ENCODE data around the gene KIRREL3.

- TF ChIP-seq, protein P1, sequence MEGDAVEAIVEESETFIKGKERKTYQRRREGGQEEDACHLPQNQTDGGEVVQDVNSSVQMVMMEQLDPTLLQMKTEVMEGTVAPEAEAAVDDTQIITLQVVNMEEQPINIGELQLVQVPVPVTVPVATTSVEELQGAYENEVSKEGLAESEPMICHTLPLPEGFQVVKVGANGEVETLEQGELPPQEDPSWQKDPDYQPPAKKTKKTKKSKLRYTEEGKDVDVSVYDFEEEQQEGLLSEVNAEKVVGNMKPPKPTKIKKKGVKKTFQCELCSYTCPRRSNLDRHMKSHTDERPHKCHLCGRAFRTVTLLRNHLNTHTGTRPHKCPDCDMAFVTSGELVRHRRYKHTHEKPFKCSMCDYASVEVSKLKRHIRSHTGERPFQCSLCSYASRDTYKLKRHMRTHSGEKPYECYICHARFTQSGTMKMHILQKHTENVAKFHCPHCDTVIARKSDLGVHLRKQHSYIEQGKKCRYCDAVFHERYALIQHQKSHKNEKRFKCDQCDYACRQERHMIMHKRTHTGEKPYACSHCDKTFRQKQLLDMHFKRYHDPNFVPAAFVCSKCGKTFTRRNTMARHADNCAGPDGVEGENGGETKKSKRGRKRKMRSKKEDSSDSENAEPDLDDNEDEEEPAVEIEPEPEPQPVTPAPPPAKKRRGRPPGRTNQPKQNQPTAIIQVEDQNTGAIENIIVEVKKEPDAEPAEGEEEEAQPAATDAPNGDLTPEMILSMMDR (IDR thresholded peaks at IDR 0.05): no peak
- TF ChIP-seq EZH2phosphoT487 (IDR thresholded peaks at IDR 0.05; ENCODE audit: borderline replicate concordance, low read depth) (no peak), RXRA (IDR thresholded peaks at IDR 0.05; ENCODE audit: borderline replicate concordance, low read depth) (no peak), SIN3A (IDR thresholded peaks at IDR 0.05; ENCODE audit: borderline replicate concordance, low read depth, low read length) (no peak), FOSL2 (IDR thresholded peaks at IDR 0.05; ENCODE audit: borderline replicate concordance, low read depth) (no peak), EP300 (IDR thresholded peaks at IDR 0.05; ENCODE audit: borderline replicate concordance in 1 of 2, low read depth in 1 of 2, low read length in 1 of 2) (no peak)
These were observed 190.9 kb downstream of the KIRREL3 start for GRCh38 chr11:126809514-126810289.

Measured in SK-N-SH (cell line).